Type B pancreatic cell (in vitro differentiated cells): ENCODE results near the gene AFAP1. TPM values are rescaled to one million over a fixed set of nuclear protein-coding genes. Genes with fewer than 3 reads are reported as not detected.

Experiments used
- DNase-seq: peaks from one replicate; pipeline ENCODE4 v3.0.0; 2021; ENCODE audit warnings: mixed read lengths; ENCODE audit not compliant: unreplicated experiment; ENCODE audit errors: extremely low spot score
- H3K27ac Mint-ChIP-seq: 2 replicates; pipeline ENCODE4 v1.8.0; 2021; ENCODE audit warnings: mild to moderate bottlenecking, mixed read lengths
- H3K27me3 Mint-ChIP-seq: 2 replicates; pipeline ENCODE4 v1.8.0; 2021; ENCODE audit warnings: mixed read lengths
- H3K36me3 Mint-ChIP-seq: 2 replicates; pipeline ENCODE4 v1.8.0; 2021; ENCODE audit warnings: mixed read lengths
- H3K4me1 Mint-ChIP-seq: one replicate; pipeline ENCODE4 v1.8.0; 2021; ENCODE audit warnings: mixed read lengths; ENCODE audit not compliant: unreplicated experiment
- H3K4me3 Mint-ChIP-seq: 2 replicates; pipeline ENCODE4 v1.8.0; 2021; ENCODE audit warnings: mild to moderate bottlenecking, mixed read lengths
- H3K9me3 Mint-ChIP-seq: 2 replicates; pipeline ENCODE4 v1.8.0; 2021; ENCODE audit warnings: mixed read lengths
- CTCF ChIP-seq: fragments of 200-600 bp; sonication (generic); conservative IDR thresholded peaks from 2 replicates; pipeline ENCODE4 v1.5.0; 2021; ENCODE audit warnings: antibody characterized with exemption, mild to moderate bottlenecking
- total RNA-seq: library from RNA; stranded (reverse); gene quantifications from 2 replicates; pipeline ENCODE4 v1.2.1, GENCODE V29; 2021; ENCODE audit warnings: low replicate concordance

The AFAP1 gene
- total RNA-seq, 1 donor from 2014 or later: 36.6 TPM

- no peak overlapping the region for H3K4me3 Mint-ChIP-seq
- peaks cover 12% of the 10 kb centered on the region for H3K4me1 Mint-ChIP-seq
- peaks cover 26% of the 10 kb centered on the region for H3K36me3 Mint-ChIP-seq
- H3K9me3 Mint-ChIP-seq: no peaks in the 10 kb centered on the region
- no peak for TF ChIP-seq CTCF
- no peak overlapping the region for H3K27ac Mint-ChIP-seq
- H3K27me3 Mint-ChIP-seq: no peaks in the 10 kb centered on the region
- no peak for DNase-seq
Observed at GRCh38 chr4:7799736-7800135, 139.9 kb downstream of the AFAP1 start.

DNA sequence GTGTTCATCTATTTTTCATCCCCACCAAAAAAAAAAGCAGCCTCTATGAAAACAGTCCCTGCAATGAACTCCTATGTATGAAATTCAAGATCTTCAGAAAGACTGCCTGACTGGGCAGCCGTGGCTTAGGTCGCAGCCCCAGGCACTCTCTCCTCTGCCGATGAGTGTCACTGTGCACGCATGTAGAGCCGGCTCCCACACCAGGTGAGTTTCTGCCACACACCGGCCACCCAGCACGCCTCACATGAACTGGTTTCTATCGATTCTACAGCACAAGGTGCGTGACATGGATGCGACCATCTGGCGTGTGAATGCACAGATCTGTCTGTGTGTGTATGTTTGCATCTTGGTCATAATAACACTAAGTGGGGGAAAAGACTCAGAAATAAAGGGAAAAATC lies 140.4 kb downstream of the AFAP1 start:
- no peak for TF ChIP-seq CTCF
- no peak for DNase-seq
- Mint-ChIP-seq H3K4me1 (peaks cover 11% of the 10 kb centered on the region), H3K36me3 (peaks cover 26% of the 10 kb centered on the region), H3K4me3 (no peak overlapping the region), H3K27me3 (no peaks in the 10 kb centered on the region), H3K27ac (no peak overlapping the region), H3K9me3 (no peaks in the 10 kb centered on the region)

DNA sequence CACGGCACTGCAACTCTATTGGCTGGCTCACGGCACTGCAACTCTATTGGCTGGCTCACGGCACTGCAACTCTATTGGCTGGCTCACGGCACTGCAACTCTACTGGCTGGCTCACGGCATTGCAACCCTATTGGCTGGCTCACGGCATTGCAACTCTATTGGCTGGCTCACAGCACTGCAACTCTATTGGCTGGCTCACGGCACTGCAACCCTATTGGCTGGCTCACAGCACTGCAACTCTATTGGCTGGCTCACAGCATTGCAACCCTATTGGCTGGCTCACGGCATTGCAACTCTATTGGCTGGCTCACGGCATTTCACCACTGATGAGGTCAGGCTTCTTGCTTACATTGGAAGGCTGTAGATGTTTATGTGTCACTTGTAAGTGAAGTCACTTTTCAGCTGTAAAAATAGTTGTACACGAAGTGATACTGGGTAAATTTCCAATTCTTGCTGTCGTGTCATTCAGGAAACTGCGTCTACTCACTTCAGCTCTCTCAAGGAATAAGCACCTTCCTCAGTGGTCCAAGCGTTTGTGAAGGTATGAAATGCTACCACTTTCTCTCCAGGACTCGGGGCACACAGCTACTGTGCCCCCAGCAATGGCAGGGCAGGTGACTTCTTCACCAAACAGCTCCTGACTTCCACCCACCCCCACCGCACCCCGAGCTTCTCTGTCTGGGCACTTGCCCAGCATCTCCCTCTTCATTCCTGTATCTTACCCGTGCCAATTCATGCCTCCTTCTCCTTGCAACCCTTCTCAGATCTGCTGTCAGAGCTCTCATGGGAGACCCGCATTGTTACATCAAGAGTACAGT lies 141.3 kb downstream of the AFAP1 start:
- no peak overlapping the region for H3K4me3 Mint-ChIP-seq
- no peaks in the 10 kb centered on the region for H3K9me3 Mint-ChIP-seq
- no peaks in the 10 kb centered on the region for H3K27me3 Mint-ChIP-seq
- TF ChIP-seq CTCF: no peak
- H3K4me1 Mint-ChIP-seq: peaks cover 6% of the 10 kb centered on the region
- H3K36me3 Mint-ChIP-seq: peaks cover 28% of the 10 kb centered on the region
- no peak for DNase-seq
- H3K27ac Mint-ChIP-seq: no peak overlapping the region

- peaks cover 5% of the 10 kb centered on the region for H3K4me1 Mint-ChIP-seq
- no peak for TF ChIP-seq CTCF
- no peaks in the 10 kb centered on the region for H3K27me3 Mint-ChIP-seq
- H3K9me3 Mint-ChIP-seq: no peaks in the 10 kb centered on the region
- peaks cover 31% of the 10 kb centered on the region for H3K36me3 Mint-ChIP-seq
- no peak for DNase-seq
- H3K4me3 Mint-ChIP-seq: no peak overlapping the region
- H3K27ac Mint-ChIP-seq: no peak overlapping the region
Observed at GRCh38 chr4:7797330-7797729, 142.3 kb downstream of the AFAP1 start.

GRCh38 chr4:7795983-7796382 lies 143.7 kb downstream of the AFAP1 start:
- no peak for TF ChIP-seq CTCF
- Mint-ChIP-seq H3K9me3 (no peaks in the 10 kb centered on the region), H3K27me3 (no peaks in the 10 kb centered on the region), H3K4me3 (no peak overlapping the region), H3K27ac (no peak overlapping the region), H3K36me3 (peaks cover 29% of the 10 kb centered on the region), H3K4me1 (no peaks in the 10 kb centered on the region)
- no peak for DNase-seq
